ENCODE data around the gene KRTAP4-16.
"Not testable (repeated sequence)": the region's sequence is repeated elsewhere in the genome, so short reads cannot be mapped to it uniquely, and the experiment has no call there.

Gene KRTAP4-16

DNA sequence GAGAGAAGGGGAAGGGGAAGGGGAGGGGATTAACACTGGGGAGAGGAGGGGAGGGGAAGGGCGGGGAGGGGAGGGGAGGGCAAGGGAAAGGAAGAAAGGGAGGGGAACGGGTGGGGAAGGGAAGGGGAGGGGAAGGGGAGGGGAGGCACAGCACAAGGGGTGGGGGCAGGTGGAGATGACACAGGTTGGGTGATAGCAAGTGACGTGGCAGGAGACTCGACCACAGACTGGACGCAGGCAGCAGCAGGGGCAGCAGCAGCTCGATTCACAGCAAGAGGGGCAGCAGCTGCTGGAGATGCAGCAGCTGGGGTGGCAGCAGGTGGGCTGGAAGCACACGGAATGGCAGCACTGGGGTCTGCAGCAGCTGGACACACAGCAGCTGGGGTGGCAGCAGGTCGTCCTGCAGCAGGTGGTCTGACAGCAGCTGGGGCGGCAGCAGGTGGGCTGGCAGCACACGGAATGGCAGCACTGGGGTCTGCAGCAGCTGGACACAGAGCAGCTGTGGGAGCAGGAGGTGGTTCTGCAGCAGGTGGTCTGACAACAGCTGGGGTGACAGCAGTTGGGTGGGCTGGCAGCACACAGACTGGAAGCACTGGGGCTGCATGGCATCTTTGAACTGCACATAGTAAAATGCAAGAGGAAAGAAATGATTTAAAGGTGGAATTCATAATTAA is at the start of gene KRTAP4-16:
TSS of gene KRTAP4-16 (minus strand) at position 624 of the 674 bp plus-strand sequence. CDS start at position 624, 0 bp downstream.
- TF ChIP-seq ZFX (IDR thresholded peaks at IDR 0.05) = no peak
- TF ChIP-seq, protein P1, sequence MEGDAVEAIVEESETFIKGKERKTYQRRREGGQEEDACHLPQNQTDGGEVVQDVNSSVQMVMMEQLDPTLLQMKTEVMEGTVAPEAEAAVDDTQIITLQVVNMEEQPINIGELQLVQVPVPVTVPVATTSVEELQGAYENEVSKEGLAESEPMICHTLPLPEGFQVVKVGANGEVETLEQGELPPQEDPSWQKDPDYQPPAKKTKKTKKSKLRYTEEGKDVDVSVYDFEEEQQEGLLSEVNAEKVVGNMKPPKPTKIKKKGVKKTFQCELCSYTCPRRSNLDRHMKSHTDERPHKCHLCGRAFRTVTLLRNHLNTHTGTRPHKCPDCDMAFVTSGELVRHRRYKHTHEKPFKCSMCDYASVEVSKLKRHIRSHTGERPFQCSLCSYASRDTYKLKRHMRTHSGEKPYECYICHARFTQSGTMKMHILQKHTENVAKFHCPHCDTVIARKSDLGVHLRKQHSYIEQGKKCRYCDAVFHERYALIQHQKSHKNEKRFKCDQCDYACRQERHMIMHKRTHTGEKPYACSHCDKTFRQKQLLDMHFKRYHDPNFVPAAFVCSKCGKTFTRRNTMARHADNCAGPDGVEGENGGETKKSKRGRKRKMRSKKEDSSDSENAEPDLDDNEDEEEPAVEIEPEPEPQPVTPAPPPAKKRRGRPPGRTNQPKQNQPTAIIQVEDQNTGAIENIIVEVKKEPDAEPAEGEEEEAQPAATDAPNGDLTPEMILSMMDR (conservative IDR thresholded peaks at IDR 0.05) = no peak
- H3K27ac ChIP-seq = no peak within 1 kb of the TSS

DNA sequence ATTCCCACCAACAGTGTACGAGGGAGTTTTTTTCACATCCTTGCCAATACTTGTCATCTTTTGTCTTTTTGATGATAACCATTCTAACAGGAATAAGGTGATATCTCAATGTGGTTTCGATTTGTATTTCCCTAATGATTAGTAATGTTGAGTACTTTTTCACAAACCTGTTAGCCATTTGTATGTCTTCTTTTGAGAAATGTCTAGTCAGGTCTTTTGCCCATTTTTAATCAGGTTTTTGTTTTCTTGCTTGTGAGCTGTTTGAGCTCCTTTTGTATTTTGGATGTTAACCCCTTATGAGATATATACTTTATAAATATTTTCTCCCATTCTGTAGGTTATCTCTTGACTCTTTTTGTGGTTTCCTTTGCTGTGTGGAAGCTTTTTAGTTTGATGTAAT is 49.5 kb upstream of the KRTAP4-16 start:
- H3K27ac ChIP-seq = no peak overlapping the region
- TF ChIP-seq, protein P1 (conservative IDR thresholded peaks at IDR 0.05) = no peak
- no peak for TF ChIP-seq ZFX (IDR thresholded peaks at IDR 0.05)

DNA sequence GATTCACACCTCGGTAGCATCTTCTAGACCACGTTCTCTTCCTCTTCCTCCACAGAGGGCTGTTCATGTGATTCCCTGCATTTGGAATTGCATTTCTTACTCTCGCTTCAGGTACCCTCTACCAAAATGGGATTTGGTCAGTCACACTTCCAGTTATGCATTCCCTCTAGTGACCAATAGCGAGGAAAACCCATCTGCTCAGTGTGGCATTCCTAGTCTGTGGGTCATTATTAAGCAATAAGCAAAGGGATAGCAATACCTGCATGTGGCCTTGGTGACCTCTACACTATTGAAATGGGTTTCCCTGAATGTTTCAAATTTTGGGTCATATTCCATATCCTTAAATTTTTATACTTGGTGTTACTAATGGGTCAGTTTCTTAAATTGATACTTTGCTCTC is 48.0 kb upstream of the KRTAP4-16 start:
- TF ChIP-seq, protein P1 (conservative IDR thresholded peaks at IDR 0.05) = no peak
- no peak for TF ChIP-seq ZFX (IDR thresholded peaks at IDR 0.05)
- no peak overlapping the region for H3K27ac ChIP-seq

DNA sequence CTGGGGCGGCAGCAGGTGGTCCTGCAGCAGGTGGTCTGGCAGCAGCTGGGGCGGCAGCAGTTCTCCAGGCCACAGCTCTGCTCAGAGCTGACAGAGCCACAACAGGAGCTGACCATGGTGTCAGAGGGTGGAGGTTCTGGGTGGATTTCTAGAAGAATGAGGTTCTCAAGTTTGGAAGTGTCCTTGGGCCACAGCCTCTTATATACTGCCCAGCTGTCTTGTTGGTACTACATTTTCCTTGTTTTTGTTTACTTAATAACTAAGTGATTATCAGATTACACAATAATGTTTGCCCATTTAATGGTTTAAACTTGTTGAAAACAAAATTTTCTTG is 47.6 kb upstream of the KRTAP4-16 start, which contains the start of gene KRTAP4-5:
TSS of gene KRTAP4-5 (minus strand) at position 174 of the 334 bp plus-strand sequence. CDS start at position 116, 58 bp downstream.
- TF ChIP-seq ZFX (IDR thresholded peaks at IDR 0.05) = no peak
- TF ChIP-seq, protein P1 (conservative IDR thresholded peaks at IDR 0.05) = no peak
- no peak within 1 kb of the TSS for H3K27ac ChIP-seq

DNA sequence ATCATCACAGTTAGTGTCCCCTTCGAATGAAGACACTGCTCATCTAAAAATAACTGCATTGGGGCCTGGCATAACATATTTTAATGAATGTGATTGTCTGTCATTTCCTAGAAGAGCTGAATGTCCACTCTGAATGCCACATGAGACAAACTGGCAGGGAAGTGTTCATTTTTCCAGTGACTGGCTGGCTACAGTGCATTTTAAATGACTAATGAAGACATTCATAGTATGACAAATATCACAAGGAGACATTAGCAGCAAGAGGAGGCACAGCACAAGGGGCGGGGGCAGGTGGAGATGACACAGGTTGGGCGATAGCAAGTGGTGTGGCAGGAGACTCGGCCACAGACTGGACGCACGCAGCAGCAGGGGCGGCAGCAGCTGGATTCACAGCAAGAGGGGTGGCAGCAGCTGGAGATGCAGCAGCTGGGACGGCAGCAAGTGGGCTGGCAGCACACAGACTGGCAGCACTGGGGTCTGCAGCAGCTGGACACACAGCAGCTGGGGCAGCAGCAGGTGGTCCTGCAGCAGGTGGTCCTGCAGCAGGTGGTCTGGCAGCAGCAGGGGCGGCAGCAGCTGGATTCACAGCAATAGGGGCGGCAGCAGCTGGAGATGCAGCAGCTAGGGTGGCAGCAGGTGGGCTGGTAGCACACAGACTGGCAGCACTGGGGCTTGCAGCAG is 47.1 kb upstream of the KRTAP4-16 start:
- H3K27ac ChIP-seq = not testable (repeated sequence)

DNA sequence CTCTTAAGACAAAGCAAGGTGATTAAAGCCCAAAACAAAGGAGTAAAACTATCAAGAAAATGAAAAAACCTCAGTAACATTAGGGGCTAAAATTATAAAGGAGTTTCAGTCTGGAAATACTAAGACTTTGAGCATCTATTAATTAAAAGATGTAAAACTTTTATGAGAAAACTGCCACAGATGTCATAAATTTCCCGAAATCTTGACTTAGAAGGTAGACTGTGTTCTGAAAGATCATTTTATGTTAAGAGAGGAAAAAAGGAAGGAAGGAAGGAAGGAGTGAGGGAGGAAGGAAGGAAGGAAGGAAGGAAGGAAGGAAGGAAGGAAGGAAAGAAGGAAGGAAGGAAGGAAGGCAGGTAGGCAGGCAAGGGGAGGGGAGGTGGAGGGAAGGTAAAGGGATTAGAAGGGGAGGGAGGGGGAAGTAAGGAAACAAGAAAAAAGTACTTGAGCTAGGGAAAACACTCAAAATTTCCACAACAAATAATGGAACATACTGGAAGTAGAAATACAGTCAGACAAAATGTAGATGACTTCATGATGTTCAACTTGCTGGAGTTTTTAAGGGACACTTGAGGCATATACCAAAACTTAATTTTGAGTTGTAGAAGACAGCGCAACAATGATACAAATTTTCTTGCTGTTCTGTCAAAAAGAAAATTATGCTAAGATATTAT is 45.7 kb upstream of the KRTAP4-16 start:
- H3K27ac ChIP-seq = no peak overlapping the region
- TF ChIP-seq ZFX (IDR thresholded peaks at IDR 0.05) = no peak
- TF ChIP-seq, protein P1 (conservative IDR thresholded peaks at IDR 0.05) = no peak

DNA sequence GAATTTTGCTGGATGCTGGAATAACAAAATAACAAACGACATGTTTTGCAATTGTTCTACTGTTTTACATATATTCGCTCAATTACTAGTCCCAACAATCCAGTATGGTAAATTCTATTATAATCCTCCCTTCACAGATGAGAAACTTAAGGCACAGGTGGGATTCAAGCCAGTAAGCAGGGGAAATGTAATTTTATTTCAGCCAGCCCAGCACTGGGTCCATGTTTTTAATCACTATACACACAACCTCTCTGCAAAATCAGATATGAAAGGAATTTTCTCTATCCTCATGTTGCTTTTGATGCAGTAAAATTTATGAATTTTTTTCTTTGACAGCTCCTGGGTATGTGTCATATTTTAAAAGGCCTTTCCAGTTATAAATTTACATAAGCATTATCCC is 43.3 kb upstream of the KRTAP4-16 start:
- no peak overlapping the region for H3K27ac ChIP-seq
- no peak for TF ChIP-seq ZFX (IDR thresholded peaks at IDR 0.05)
- TF ChIP-seq, protein P1 (conservative IDR thresholded peaks at IDR 0.05) = no peak
